Urinary bladder (tissue), 4 donors: ENCODE measurements around the gene EPHB1. TPM values are rescaled to one million over a fixed set of nuclear protein-coding genes. Genes with fewer than 3 reads are reported as not detected.
"Not testable (repeated sequence)": the region's sequence is repeated elsewhere in the genome, so short reads cannot be mapped to it uniquely, and the experiment has no call there.

Source experiments
- DNase-seq: peaks from one replicate; pipeline ENCODE4 v3.0.0-alpha.2; 2015; ENCODE audit errors: extremely low spot score
- H3K27ac ChIP-seq: one replicate; pipeline ENCODE4 v1.5.1; 2013; ENCODE audit warnings: low read depth, mild to moderate bottlenecking, moderate library complexity
- H3K36me3 ChIP-seq: one replicate; pipeline ENCODE4 v1.6.1; 2013; ENCODE audit warnings: mild to moderate bottlenecking, moderate library complexity; ENCODE audit not compliant: insufficient read depth
- H3K4me1 ChIP-seq: one replicate; pipeline ENCODE4 v1.6.1; 2013; ENCODE audit warnings: mild to moderate bottlenecking, moderate library complexity; ENCODE audit not compliant: insufficient read depth
- H3K4me3 ChIP-seq: one replicate; pipeline ENCODE4 v1.5.1; 2013; ENCODE audit warnings: low read depth, low read length
- WGBS: extraction: QIAGEN DNeasy Blood & Tissue Kit; methylation state at CpG from one replicate; pipeline ENCODE4 v1.1.7; 2013; 5-methylcytosine and 5-hydroxymethylcytosine counted together
- polyA plus RNA-seq: library from polyadenylated mRNA; stranded (reverse); fragments of 200-250 nt; gene quantifications from one replicate; pipeline ENCODE4 v1.2.3, GENCODE V29; 2013
- total RNA-seq: library from RNA; depleted of rRNA; stranded (reverse); fragments of >200 nt; gene quantifications from one replicate; pipeline ENCODE4 v1.2.3, GENCODE V29; 2014
- donor health status: healthy with polysubstance abuse.
- donor health status: healthy.

The EPHB1 gene
- total and polyA plus RNA-seq, 2 donors = 0.67 to 1.6 TPM

DNA sequence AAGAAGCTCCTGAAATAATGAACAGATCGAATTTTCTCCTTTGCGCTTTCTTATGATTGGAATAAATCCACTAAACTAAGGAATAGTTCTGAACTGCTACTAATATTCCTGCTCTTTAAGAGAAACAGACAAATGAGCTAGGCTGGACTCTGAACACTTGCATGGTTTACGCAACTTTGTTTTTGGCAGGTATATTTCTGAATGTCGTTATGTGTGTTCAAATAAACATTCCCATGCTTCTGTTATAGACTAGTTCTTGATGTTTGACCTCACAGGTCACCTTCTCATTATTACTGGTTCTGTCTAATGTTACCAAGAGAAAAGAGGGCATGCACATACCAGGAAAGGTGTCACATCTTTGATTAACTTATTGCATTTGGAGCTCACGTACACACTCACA lies 418.2 kb downstream of the EPHB1 start:
- H3K36me3 ChIP-seq = no peaks in the 10 kb centered on the region
- no peak for DNase-seq
- WGBS = 72% methylated on average over 5 of the region's 5 CpGs
- H3K27ac ChIP-seq = no peak overlapping the region
- no peaks in the 10 kb centered on the region for H3K4me1 ChIP-seq
- H3K4me3 ChIP-seq = no peak overlapping the region

DNA sequence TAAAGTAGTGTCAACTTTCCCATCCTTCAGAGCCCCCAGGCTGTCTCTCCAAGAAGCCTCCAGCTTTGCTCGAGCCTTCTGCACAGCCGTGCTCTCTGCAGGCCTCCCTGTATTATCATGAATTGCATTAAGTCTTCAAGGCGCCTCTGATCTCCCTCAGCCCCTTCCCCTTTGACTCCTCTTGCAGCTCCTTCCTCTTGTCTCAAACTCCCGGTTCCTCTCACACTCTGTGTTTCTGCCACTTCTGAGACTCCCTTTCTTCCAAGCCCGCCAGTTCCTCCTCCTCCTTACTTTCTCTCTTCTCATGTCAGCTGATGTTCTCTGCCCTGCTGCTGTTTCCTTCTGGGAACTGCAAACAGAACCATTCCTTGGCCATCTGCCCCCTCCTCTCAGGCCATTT lies 418.8 kb downstream of the EPHB1 start:
- no peaks in the 10 kb centered on the region for H3K36me3 ChIP-seq
- WGBS = 37% methylated on average over 5 of the region's 5 CpGs
- no peak overlapping the region for H3K4me3 ChIP-seq
- no peak overlapping the region for H3K27ac ChIP-seq
- no peaks in the 10 kb centered on the region for H3K4me1 ChIP-seq
- DNase-seq = no peak

DNA sequence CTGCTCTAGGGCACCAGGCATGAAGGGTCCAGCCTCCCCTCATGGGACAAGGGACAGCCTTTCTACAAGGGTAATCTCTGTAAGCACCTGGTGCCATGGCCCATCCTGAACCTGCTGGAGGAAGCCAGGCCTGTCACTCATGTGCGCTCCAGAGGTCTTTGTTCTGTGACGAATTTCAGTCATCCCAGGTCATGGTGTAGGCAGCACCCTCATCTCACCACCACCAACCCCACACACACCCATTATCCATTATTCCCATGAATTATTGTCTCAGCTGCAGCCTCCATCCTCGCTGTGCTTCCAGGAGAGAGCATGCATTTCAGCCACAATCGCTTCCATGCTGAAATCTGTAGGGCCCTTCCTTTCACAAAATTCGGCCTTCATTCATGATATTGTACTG lies 419.3 kb downstream of the EPHB1 start:
- WGBS = 92% methylated on average over 5 of the region's 5 CpGs
- H3K36me3 ChIP-seq = no peaks in the 10 kb centered on the region
- no peak for DNase-seq
- no peak overlapping the region for H3K4me3 ChIP-seq
- no peak overlapping the region for H3K27ac ChIP-seq
- H3K4me1 ChIP-seq = no peaks in the 10 kb centered on the region

DNA sequence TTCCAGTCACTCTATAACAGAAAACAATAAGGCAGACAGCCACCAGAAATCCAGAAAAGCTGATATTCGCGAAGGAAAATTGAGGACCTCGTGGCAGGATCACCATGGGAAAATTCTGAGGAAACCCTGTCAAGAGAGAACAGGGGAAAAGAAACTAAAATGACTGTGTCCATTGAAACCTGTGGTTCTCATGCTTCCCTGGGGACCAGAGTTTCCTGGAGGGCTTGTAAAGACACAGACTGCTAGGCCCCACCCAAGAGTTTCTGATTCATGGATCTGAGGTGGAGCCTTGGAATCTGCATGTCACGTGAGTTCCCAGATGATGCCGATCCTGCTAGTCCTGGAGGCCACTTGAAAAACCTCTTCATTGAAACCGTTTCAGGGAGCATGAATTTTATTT lies 420.5 kb downstream of the EPHB1 start:
- H3K36me3 ChIP-seq = no peaks in the 10 kb centered on the region
- H3K4me1 ChIP-seq = no peaks in the 10 kb centered on the region
- no peak overlapping the region for H3K27ac ChIP-seq
- no peak for DNase-seq
- H3K4me3 ChIP-seq = no peak overlapping the region
- 87% methylated on average over 6 of the region's 6 CpGs for WGBS

DNA sequence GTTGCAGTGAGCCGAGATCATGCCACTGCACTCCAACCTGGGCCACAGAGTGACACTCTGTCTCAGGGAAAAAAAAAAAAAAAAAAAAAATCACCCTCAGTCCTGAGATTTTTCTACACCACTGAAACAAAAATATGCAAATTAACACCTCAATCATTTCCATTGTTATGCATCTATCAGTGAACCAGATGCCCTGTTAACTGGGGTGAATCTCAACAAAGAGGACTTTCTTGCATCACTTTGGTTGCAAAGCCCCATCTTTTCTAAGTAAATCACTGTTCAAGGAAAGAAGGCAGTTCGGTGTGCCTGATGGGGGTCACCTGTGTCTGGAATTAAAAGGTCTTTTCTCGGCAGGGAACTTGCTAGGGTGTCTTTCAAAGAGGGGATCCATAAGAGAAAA lies 421.6 kb downstream of the EPHB1 start:
- H3K4me3 ChIP-seq = no peak overlapping the region
- 62% methylated on average over 3 of the region's 3 CpGs for WGBS
- no peak for DNase-seq
- H3K36me3 ChIP-seq = no peaks in the 10 kb centered on the region
- H3K4me1 ChIP-seq = no peaks in the 10 kb centered on the region
- H3K27ac ChIP-seq = no peak overlapping the region

- Histone ChIP-seq H3K36me3 (no peaks in the 10 kb centered on the region), H3K4me1 (no peaks in the 10 kb centered on the region), H3K27ac (no peak overlapping the region), H3K4me3 (no peak overlapping the region)
- no peak for DNase-seq
- 53% methylated on average over 3 of the region's 3 CpGs for WGBS
Observed at GRCh38 chr3:135217730-135218129, 422.7 kb downstream of the EPHB1 start.

GRCh38 chr3:135218304-135218703 lies 423.2 kb downstream of the EPHB1 start:
- Histone ChIP-seq H3K4me3 (no peak overlapping the region), H3K36me3 (no peaks in the 10 kb centered on the region), H3K27ac (no peak overlapping the region), H3K4me1 (no peaks in the 10 kb centered on the region)
- no peak for DNase-seq

DNA sequence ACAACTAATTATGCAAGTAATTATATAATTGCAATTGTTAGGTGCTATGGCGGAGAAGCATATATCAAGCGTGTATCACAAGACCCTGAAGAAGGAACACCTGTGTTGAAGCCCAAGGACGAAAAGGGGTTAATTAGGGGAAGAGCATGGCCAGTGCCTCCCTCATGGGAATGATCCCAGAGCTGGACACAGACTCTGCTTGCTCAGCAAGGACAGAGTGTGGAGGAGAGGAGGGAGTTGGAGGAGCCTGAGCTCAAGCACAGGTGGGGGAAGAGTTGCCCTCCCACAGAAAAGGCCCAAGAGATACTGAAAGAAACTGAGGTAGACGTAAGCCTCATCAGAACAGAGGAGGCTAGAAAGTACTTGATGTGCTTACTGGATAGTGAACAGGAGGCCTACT lies 423.7 kb downstream of the EPHB1 start:
- H3K4me1 ChIP-seq = no peaks in the 10 kb centered on the region
- DNase-seq = no peak
- no peaks in the 10 kb centered on the region for H3K36me3 ChIP-seq
- 87% methylated on average over 4 of the region's 4 CpGs for WGBS
- H3K4me3 ChIP-seq = no peak overlapping the region
- H3K27ac ChIP-seq = no peak overlapping the region

GRCh38 chr3:135224815-135225362 lies 429.8 kb downstream of the EPHB1 start:
- Histone ChIP-seq H3K27ac (no peak overlapping the region), H3K4me1 (no peaks in the 10 kb centered on the region), H3K4me3 (no peak overlapping the region), H3K36me3 (no peaks in the 10 kb centered on the region)
- WGBS = 60% methylated on average over 5 of the region's 5 CpGs
- DNase-seq = no peak

GRCh38 chr3:135226057-135226456 lies 431.0 kb downstream of the EPHB1 start:
- WGBS = 70% methylated on average over 6 of the region's 6 CpGs
- H3K27ac ChIP-seq = no peak overlapping the region
- H3K36me3 ChIP-seq = no peaks in the 10 kb centered on the region
- H3K4me3 ChIP-seq = no peak overlapping the region
- DNase-seq = no peak
- no peaks in the 10 kb centered on the region for H3K4me1 ChIP-seq

GRCh38 chr3:135228201-135228600 lies 433.1 kb downstream of the EPHB1 start:
- H3K27ac ChIP-seq = no peak overlapping the region
- no peak overlapping the region for H3K4me3 ChIP-seq
- H3K36me3 ChIP-seq = no peaks in the 10 kb centered on the region
- H3K4me1 ChIP-seq = no peaks in the 10 kb centered on the region
- 71% methylated on average over 3 of the region's 3 CpGs for WGBS
- no peak for DNase-seq

GRCh38 chr3:135229018-135229495 lies 434.0 kb downstream of the EPHB1 start:
- no peak overlapping the region for H3K27ac ChIP-seq
- 31% methylated on average over 5 of the region's 5 CpGs for WGBS
- H3K4me3 ChIP-seq = no peak overlapping the region
- H3K4me1 ChIP-seq = no peaks in the 10 kb centered on the region
- H3K36me3 ChIP-seq = no peaks in the 10 kb centered on the region
- DNase-seq = no peak

DNA sequence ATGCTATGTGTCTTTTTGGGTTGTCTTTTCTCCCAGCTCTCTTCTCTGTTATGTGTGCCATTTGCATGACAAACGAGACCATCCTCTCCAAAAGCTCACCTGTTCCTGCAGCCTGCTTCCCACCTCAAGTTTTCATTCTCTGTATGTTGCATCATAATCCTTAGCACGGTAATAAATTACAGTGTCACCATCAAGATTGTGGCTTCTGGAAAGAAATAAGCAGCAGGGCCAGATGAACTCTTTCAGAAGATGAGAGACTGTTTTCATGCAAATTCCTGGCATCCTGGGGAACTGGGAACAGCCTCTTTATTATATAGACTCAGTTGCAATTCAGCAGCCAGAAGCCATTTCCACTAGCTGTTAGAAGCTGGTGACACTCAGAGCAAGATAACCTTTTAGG lies 436.7 kb downstream of the EPHB1 start:
- Histone ChIP-seq H3K4me1 (no peaks in the 10 kb centered on the region), H3K36me3 (no peaks in the 10 kb centered on the region), H3K27ac (no peak overlapping the region), H3K4me3 (no peak overlapping the region)
- no peak for DNase-seq
- WGBS = 32% methylated on average over 2 of the region's 2 CpGs

DNA sequence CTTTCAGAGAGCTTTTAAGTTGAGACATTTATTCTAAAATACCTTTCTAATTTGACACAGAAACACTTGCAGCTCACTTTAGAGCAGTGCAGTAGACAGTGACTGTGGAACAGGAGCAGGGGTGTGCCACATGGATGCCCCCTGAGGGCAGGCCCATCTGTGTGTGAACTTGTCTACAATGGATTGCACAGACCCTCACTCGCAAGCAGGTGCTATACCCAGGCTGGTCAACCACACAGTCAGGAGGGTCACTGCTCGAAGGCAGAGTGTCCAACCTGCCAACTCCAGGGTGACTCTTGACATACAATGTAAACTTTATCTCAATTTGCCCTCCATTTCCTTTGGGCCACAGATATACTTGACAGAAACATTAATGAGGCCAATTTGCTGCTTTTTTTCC lies 437.2 kb downstream of the EPHB1 start:
- no peak for DNase-seq
- Histone ChIP-seq H3K4me3 (no peak overlapping the region), H3K4me1 (no peaks in the 10 kb centered on the region), H3K36me3 (no peaks in the 10 kb centered on the region), H3K27ac (no peak overlapping the region)
- WGBS = 79% methylated on average over 2 of the region's 2 CpGs

DNA sequence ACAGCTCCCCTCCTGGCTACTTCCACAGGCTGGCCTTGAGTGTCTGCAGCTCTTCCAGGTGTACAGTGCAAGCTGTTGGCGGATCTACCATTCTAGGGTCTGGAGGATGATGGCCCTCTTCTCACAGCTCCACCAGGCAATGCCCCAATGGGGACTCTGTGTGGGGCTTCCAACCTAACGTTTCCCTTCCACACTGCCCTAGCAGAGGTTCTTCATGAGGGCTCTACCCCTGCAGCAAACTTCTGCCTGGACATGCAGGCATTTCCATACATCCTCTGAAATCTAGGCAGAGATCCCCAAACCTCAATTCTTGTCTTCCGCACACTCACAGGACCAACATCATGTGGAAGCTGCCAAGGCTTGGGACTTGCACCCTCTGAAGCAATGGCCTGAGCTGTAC lies 438.4 kb downstream of the EPHB1 start:
- H3K27ac ChIP-seq, DNase-seq, H3K4me1 ChIP-seq, H3K36me3 ChIP-seq, H3K4me3 ChIP-seq: not testable (repeated sequence)
- WGBS = 82% methylated on average over 3 of the region's 3 CpGs
